Measurements from ENCODE around the gene SPDYE8. TPM values are rescaled to one million over a fixed set of nuclear protein-coding genes. Genes with fewer than 3 reads are reported as not detected.
"Not testable (repeated sequence)": the region's sequence is repeated elsewhere in the genome, so short reads cannot be mapped to it uniquely, and the experiment has no call there.

Gene SPDYE8, protein sequence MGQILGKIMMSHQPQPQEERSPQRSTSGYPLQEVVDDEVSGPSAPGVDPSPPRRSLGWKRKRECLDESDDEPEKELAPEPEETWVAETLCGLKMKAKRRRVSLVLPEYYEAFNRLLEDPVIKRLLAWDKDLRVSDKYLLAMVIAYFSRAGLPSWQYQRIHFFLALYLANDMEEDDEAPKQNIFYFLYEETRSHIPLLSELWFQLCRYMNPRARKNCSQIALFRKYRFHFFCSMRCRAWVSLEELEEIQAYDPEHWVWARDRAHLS
- not detected for polyA plus RNA-seq (2013, experiment 1 of 4)
- polyA plus RNA-seq (2013, experiment 2 of 4) = not detected
- not detected for polyA plus RNA-seq (2013, experiment 3 of 4)
- polyA plus RNA-seq (2013, experiment 4 of 4) = not detected

DNA sequence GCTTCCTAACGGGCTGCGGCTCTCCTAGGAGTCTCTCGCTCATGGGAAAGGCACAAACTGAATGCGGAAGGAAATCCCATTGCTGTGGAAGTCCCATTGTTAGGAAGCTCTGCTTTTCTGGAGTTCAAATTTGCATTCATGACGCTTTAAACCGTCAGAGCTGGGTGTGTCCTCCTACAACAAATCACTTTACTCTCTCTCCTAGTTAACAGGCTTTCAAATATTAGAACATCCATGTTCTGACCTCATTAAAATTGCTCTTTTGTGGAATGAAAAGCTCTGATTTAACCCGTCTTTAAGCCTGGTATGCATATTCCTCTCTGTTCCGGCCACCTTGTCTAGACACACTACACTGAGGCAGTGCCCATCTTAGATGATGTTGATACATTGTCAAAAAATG is at the start of gene SPDYE8:
Gene SPDYE8, minus strand, starts transcription at position 101 of the 400 bp plus-strand sequence. CDS start 1,800 bp downstream, outside the sequence.
- H3K4me1 ChIP-seq (ENCODE audit: control insufficient read depth, insufficient read depth, low read length); H3K27ac ChIP-seq (ENCODE audit: insufficient read depth, low read depth, low read length, poor library complexity, severe bottlenecking); H3K36me3 ChIP-seq (ENCODE audit: control insufficient read depth, insufficient read depth, low read length); H3K4me3 ChIP-seq (ENCODE audit: insufficient read depth, low read depth, low read length); H3K27me3 ChIP-seq (ENCODE audit: control insufficient read depth, insufficient read depth, low read length, poor library complexity, severe bottlenecking); H3K9me3 ChIP-seq (ENCODE audit: control insufficient read depth, low read length): not testable (repeated sequence)
- WGBS, 2 experiments = no CpG with 5 or more reads among the region's 8 CpGs

DNA sequence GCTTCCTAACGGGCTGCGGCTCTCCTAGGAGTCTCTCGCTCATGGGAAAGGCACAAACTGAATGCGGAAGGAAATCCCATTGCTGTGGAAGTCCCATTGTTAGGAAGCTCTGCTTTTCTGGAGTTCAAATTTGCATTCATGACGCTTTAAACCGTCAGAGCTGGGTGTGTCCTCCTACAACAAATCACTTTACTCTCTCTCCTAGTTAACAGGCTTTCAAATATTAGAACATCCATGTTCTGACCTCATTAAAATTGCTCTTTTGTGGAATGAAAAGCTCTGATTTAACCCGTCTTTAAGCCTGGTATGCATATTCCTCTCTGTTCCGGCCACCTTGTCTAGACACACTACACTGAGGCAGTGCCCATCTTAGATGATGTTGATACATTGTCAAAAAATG is 28.2 kb upstream of the SPDYE8 start, which contains the start of gene SPDYE11:
Gene SPDYE11, minus strand, starts transcription at position 101 of the 400 bp plus-strand sequence. CDS start 1,800 bp downstream, outside the sequence.
- no CpG with 5 or more reads among the region's 8 CpGs for WGBS, 2 experiments
- not testable (repeated sequence) for H3K27ac ChIP-seq (ENCODE audit: insufficient read depth, low read depth, low read length, poor library complexity, severe bottlenecking); H3K4me3 ChIP-seq (ENCODE audit: insufficient read depth, low read depth, low read length); H3K9me3 ChIP-seq (ENCODE audit: control insufficient read depth, low read length); H3K4me1 ChIP-seq (ENCODE audit: control insufficient read depth, insufficient read depth, low read length); H3K36me3 ChIP-seq (ENCODE audit: control insufficient read depth, insufficient read depth, low read length); H3K27me3 ChIP-seq (ENCODE audit: control insufficient read depth, insufficient read depth, low read length, poor library complexity, severe bottlenecking)

DNA sequence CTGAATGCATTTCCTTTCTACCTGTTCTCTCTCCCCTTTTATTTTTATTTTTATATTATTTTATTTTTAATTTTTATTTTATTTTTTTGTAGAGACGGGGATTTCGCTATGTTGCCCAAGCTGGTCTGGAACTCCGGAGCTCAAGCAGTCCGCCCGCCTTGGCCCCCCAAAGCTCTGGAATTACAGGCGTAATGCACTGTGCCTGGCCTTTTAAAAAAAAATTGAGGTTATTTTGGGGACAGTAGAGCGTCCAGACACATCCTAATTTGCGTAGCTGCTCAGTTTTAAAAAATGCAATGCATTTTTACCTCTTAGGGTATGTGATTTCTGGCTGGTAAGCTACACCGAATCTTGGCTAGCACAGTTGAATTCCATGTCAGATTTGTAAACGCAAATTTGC is 23.1 kb downstream of the SPDYE8 start:
- H3K9me3 ChIP-seq (ENCODE audit: control insufficient read depth, low read length); H3K4me1 ChIP-seq (ENCODE audit: control insufficient read depth, insufficient read depth, low read length); H3K27ac ChIP-seq (ENCODE audit: insufficient read depth, low read depth, low read length, poor library complexity, severe bottlenecking); H3K27me3 ChIP-seq (ENCODE audit: control insufficient read depth, insufficient read depth, low read length, poor library complexity, severe bottlenecking); H3K36me3 ChIP-seq (ENCODE audit: control insufficient read depth, insufficient read depth, low read length): not testable (repeated sequence)
- WGBS, 2 experiments = 46 to 55% methylated on average over 9 of the region's 10 CpGs
- H3K4me3 ChIP-seq (ENCODE audit: insufficient read depth, low read depth, low read length) = peak overlapping the region; percentile 31

DNA sequence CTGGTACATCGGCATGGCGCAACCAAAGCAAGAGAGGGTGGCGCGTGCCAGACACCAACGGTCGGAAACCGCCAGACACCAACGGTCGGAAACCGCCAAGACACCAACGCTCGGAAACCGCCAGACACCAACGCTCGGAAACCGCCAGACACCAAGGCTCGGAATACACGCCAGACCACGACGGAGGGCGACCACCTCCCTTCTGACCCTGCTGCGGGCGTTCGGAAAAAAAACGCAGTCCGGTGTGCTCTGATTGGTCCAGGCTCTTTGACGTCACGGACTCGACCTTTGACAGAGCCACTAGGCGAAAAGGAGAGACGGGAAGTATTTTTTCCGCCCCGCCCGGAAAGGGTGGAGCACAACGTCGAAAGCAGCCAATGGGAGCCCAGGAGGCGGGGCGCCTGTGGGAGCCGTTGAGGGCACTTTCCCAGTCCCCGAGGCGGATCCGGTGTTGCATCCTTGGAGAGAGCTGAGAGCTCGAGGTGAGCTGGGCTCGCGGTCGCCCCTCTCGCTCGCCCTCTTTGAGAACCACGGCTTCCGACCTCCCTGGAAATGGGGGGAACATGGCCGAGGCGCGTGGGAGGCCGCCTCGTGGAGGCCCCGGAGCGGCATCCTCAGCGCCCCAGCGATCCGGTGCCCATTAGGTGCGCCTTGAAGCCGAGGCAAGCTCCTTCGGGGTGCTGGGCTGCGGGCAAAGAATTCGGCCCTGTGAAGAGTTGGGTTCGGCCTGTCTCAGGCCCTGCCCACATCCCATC is 23.7 kb downstream of the SPDYE8 start:
- WGBS, 2 experiments = 0% methylated on average over 34 to 39 of the region's 66 CpGs
- not testable (repeated sequence) for H3K9me3 ChIP-seq (ENCODE audit: control insufficient read depth, low read length); H3K4me1 ChIP-seq (ENCODE audit: control insufficient read depth, insufficient read depth, low read length); H3K27me3 ChIP-seq (ENCODE audit: control insufficient read depth, insufficient read depth, low read length, poor library complexity, severe bottlenecking); H3K36me3 ChIP-seq (ENCODE audit: control insufficient read depth, insufficient read depth, low read length)
- H3K4me3 ChIP-seq (ENCODE audit: insufficient read depth, low read depth, low read length) = peak overlapping the region; percentile 60
- peak overlapping the region; percentile 84 for H3K27ac ChIP-seq (ENCODE audit: insufficient read depth, low read depth, low read length, poor library complexity, severe bottlenecking)

DNA sequence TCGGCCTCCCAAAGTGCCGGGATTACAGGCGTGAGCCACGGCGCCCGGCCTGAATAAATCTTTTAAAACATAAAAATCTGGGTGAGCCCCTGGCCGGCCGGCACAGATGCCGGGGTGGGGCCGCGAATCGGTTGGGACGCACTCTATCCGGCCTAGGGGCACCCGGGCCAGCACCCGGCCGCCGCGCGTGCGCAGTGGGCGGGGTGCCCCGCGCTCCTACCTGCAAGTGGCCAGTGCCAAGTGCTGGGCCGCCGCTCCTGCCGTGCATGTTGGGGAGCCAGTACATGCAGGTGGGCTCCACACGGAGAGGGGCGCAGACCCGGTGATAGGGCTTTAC is 24.2 kb downstream of the SPDYE8 start:
- H3K27me3 ChIP-seq (ENCODE audit: control insufficient read depth, insufficient read depth, low read length, poor library complexity, severe bottlenecking); H3K36me3 ChIP-seq (ENCODE audit: control insufficient read depth, insufficient read depth, low read length); H3K9me3 ChIP-seq (ENCODE audit: control insufficient read depth, low read length); H3K4me1 ChIP-seq (ENCODE audit: control insufficient read depth, insufficient read depth, low read length): not testable (repeated sequence)
- H3K27ac ChIP-seq (ENCODE audit: insufficient read depth, low read depth, low read length, poor library complexity, severe bottlenecking) = peak overlapping the region; percentile 84
- 0 to 1% methylated on average over 15 to 17 of the region's 30 CpGs for WGBS, 2 experiments
- peak overlapping the region; percentile 60 for H3K4me3 ChIP-seq (ENCODE audit: insufficient read depth, low read depth, low read length)

DNA sequence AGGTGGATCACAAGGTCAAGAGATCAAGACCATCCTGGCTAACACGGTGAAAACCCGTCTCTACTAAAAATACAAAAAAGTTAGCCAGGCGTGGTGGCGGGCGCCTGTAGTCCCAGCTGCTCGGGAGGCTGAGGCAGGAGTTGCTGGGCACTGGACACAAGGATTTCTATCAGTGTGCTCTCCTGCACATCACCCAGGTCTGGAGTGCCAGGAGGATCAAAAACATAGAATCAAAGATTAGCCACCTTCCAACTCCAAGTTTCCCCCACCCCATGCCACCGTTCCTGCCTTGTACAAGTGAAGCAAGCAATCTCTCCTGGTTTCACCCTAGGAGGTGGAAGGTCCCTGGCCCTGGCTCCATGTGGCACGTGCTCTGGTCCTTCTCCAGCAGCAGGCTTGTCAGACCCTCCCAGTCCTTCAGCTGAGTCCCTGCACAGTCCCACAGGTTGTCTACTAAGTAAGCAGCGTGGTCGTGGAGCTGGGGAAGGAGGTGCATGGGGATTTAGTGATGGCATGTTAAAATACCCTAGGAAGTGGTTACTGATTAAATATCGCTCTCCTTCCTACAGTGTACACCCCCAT is 31.6 kb downstream of the SPDYE8 start:
- no CpG with 5 or more reads among the region's 11 CpGs for WGBS, 2 experiments
- H3K36me3 ChIP-seq (ENCODE audit: control insufficient read depth, insufficient read depth, low read length); H3K27me3 ChIP-seq (ENCODE audit: control insufficient read depth, insufficient read depth, low read length, poor library complexity, severe bottlenecking); H3K27ac ChIP-seq (ENCODE audit: insufficient read depth, low read depth, low read length, poor library complexity, severe bottlenecking); H3K9me3 ChIP-seq (ENCODE audit: control insufficient read depth, low read length); H3K4me1 ChIP-seq (ENCODE audit: control insufficient read depth, insufficient read depth, low read length); H3K4me3 ChIP-seq (ENCODE audit: insufficient read depth, low read depth, low read length): not testable (repeated sequence)

DNA sequence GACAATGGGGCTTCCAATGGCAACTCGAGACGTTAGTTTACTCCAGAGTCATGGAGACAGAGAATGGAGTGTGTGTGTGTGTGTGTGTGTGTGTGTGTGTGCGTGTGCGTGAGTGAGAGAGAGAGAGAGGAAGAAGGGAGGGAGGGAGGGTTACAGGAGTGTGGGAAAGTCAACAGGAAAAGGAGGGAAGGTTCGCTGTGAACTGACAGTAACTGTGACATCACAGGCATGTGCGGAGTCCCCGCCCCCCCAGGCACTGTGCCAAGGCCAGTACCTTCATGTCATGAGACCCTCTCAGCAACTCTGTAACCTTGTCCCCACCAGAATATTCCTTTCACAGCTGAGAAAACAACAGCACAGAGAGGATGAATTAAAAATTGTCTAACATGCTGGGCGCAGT is 32.1 kb downstream of the SPDYE8 start:
- not testable (repeated sequence) for H3K27ac ChIP-seq (ENCODE audit: insufficient read depth, low read depth, low read length, poor library complexity, severe bottlenecking); H3K27me3 ChIP-seq (ENCODE audit: control insufficient read depth, insufficient read depth, low read length, poor library complexity, severe bottlenecking); H3K9me3 ChIP-seq (ENCODE audit: control insufficient read depth, low read length); H3K4me1 ChIP-seq (ENCODE audit: control insufficient read depth, insufficient read depth, low read length); H3K4me3 ChIP-seq (ENCODE audit: insufficient read depth, low read depth, low read length); H3K36me3 ChIP-seq (ENCODE audit: control insufficient read depth, insufficient read depth, low read length)
- 88 to 100% methylated on average over 2 of the region's 8 CpGs for WGBS, 2 experiments

DNA sequence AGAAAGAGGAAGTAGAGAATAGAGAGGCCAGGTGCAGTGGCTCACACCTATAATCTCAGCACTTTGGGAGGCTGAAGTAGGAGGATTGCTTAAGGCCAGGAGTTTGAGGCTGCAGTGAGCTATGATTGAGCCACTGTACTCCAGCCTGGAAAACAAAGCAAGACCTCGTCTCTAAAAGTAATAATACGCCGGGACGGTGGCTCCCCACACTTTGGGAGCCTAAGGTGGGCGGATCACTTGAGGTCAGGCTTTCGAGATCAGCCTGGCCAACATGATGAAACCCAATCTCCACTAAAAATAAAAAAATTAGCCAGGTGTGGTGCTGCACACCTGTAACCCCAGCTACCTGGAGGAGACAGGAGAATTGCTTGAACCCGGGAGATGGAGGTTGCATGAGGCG is 34.1 kb downstream of the SPDYE8 start:
- not testable (repeated sequence) for H3K27me3 ChIP-seq (ENCODE audit: control insufficient read depth, insufficient read depth, low read length, poor library complexity, severe bottlenecking); H3K27ac ChIP-seq (ENCODE audit: insufficient read depth, low read depth, low read length, poor library complexity, severe bottlenecking); H3K36me3 ChIP-seq (ENCODE audit: control insufficient read depth, insufficient read depth, low read length); H3K4me3 ChIP-seq (ENCODE audit: insufficient read depth, low read depth, low read length); H3K9me3 ChIP-seq (ENCODE audit: control insufficient read depth, low read length); H3K4me1 ChIP-seq (ENCODE audit: control insufficient read depth, insufficient read depth, low read length)
- WGBS, 2 experiments = 92 to 100% methylated on average over 4 to 6 of the region's 8 CpGs

DNA sequence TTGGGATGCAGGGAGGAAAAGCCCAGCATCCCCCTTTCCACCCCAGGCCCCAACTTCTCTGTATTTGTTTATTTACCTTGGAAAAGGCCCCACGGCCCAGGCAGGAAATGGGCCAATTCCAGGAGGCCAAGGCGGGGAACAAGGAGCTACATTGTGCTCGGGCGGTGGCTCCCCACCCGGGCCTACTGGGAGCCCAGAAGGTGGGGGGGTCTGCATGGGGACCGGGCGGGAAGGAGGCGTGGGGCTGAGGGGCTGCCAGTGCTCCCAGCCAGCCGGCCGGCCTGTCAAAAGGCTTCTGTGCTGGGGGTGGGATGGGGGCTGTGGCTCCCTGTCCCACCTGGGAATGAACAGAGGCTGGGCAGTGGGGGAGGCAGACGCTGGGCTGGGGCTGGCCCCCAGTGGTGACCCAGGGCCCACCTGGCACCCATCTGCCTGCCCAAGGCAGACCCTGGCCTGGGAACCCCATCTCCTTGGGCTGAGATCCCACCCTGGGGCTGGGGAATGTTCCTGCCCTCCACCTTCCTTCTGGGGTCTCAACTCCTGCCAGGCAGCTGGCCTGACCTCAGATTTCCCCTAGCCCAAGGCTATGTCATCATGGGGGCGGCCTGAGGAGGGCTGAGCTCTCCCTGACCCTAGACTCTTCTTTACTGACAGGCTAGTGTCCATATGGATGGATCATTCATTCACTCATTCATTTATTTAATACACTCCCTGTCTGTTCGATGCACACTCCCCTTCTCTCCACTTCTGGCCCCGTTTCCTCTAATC is 39.2 kb downstream of the SPDYE8 start:
- not testable (repeated sequence) for H3K36me3 ChIP-seq (ENCODE audit: control insufficient read depth, insufficient read depth, low read length); H3K27me3 ChIP-seq (ENCODE audit: control insufficient read depth, insufficient read depth, low read length, poor library complexity, severe bottlenecking); H3K9me3 ChIP-seq (ENCODE audit: control insufficient read depth, low read length); H3K4me1 ChIP-seq (ENCODE audit: control insufficient read depth, insufficient read depth, low read length); H3K4me3 ChIP-seq (ENCODE audit: insufficient read depth, low read depth, low read length); H3K27ac ChIP-seq (ENCODE audit: insufficient read depth, low read depth, low read length, poor library complexity, severe bottlenecking)
- WGBS, 2 experiments = 91 to 93% methylated on average over 2 to 5 of the region's 14 CpGs

DNA sequence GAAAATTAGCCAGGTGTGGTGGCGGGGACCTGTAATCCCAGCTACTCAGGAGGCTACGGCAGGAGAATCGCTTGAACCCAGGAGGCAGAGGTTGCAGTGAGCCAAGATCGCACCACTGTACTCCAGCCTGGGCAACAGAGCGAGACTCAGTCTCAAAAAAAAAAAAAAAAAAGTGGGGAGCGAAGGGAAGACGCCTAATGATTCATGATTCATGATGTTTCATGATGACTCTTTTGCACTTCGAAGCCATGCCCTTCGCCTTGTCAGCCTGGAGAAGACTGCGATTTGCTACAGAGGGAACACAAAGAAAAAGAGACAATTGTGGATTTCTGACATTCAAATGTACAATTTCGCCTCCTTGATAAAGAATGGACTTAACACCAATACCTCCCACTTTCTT is 47.5 kb downstream of the SPDYE8 start:
- not testable (repeated sequence) for H3K27ac ChIP-seq (ENCODE audit: insufficient read depth, low read depth, low read length, poor library complexity, severe bottlenecking); H3K4me3 ChIP-seq (ENCODE audit: insufficient read depth, low read depth, low read length); H3K36me3 ChIP-seq (ENCODE audit: control insufficient read depth, insufficient read depth, low read length); H3K9me3 ChIP-seq (ENCODE audit: control insufficient read depth, low read length); H3K27me3 ChIP-seq (ENCODE audit: control insufficient read depth, insufficient read depth, low read length, poor library complexity, severe bottlenecking); H3K4me1 ChIP-seq (ENCODE audit: control insufficient read depth, insufficient read depth, low read length)
- WGBS, 2 experiments = no CpG with 5 or more reads among the region's 11 CpGs

Measured in ectodermal cell (in vitro differentiated cells).